ENCODE measurements around the gene NOTCH1. TPM values are rescaled to one million over a fixed set of nuclear protein-coding genes. Genes with fewer than 3 reads are reported as not detected.

The NOTCH1 gene
- total and polyA plus RNA-seq, 11 donors, result 8.0 to 47.3 (median 20.3) TPM

DNA sequence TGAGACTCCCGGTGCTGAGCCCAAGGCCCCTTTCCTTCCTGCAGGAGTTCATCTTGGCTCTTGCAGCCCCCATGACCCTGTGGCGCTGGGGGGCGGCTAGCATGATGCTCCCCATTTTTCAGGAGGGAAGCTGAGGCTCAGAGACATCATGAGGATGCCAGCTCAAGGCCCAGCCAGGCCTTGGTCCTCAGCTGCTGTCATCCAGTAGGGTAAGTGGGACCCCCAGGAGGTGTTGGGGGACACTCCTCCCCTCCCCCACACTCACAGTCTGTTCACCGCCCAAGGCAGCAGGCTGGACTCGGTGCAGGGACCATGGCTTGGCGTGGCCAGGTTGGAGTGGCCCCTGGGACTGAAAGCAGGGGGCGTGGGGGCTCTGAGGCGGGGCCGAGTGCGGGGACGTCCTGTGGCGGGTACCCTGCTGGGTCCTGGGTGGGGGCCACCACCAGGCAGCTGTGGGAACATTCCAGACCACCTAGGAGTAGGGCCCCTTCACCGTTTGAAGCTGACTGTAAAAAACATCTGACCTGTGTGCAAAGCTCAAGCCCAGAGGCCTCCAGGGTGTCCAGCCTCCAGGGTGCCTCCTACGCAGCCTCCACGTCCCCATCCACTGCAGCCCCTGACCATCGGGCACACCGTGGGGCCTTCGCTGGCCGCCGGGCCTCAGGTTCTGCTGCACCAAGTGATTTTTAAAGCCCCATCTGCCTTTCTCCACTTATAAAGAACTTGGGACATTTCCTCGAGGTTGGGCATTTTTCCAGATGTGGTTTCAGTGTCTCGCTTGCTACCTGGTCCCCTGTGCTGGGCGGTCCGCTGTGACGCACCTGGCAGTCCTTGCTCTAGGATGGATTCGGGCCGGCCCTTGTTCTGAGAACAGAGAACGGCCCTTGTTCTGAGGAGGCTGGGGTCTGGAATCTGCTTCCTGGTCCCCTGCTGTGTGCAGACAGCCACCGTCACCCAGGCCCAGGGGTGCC is 3.4 kb upstream of the NOTCH1 start:
- ATAC-seq, result no peak
- no peak for DNase-seq
- Histone ChIP-seq H3K36me3 (no peaks in the 10 kb centered on the region), H3K27ac (peak overlapping the region in 2 of 12 donors; percentile 88 to 99), H3K4me3 (no peak overlapping the region), H3K27me3 (no peaks in the 10 kb centered on the region), H3K9me3 (no peaks in the 10 kb centered on the region), H3K4me1 (peaks cover 4 to 56% (median 30%) of the 10 kb centered on the region in 12 donors)
- intact Hi-C loops (cut with DNase I), result loop anchor here in 4 of 10 donors (5.0 to 10.0 kb wide), 5 partner anchors 54 to 78 kb away; partner anchors contain the start of gene SEC16A (in 2 of the 4)
- TF ChIP-seq CTCF (IDR thresholded peaks at IDR 0.05), result no peak
- TF ChIP-seq POLR2A (IDR thresholded peaks at IDR 0.05), result no peak
- WGBS, 4 donors, result 88 to 96% (median 90%) methylated on average over 21 to 29 of the region's 29 CpGs

DNA sequence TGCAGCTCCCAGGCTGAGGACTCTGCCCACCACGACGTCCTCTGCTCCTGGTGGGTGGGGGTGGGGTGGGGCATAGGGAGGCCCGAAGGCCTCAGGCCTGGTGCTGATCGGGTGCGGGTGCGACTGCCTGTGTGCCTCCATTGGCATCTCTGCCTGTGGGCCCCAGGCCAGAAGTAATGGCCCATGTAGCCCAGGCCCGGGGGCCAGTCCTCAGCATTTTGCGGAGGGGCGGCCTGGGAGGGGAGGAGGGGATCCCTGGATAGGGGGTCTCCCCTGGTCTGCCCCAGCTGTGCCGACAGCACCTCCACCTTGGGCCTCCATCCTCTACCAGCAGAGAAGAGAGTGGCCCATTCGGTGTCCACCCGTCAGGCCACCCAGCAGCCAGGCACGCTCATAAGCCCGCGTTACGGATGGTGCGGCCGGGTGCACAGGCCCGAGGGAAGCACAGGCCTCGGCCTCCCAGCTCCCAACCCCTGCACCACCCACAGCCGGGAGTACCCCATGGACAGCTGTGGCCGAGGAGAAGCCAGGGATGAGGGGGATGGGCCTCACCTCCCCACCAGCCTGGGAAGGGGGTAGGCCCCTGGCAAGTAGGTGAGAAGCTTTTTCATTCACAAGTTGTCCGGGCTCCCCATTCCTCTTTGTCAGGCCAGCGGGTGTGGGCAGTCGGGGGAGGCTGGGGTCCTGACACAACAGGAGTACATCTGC is 1.8 kb upstream of the NOTCH1 start:
- Histone ChIP-seq H3K36me3 (peaks cover 0 to 14% (median 0%) of the 10 kb centered on the region in 9 donors), H3K27me3 (no peaks in the 10 kb centered on the region), H3K4me1 (peaks cover 4 to 69% (median 39%) of the 10 kb centered on the region in 12 donors), H3K27ac (peak overlapping the region in 11 of 12 donors; percentile 94 to 99 (median 98)), H3K4me3 (peak overlapping the region in 1 of 12 donors; percentile 92), H3K9me3 (no peaks in the 10 kb centered on the region)
- DNase-seq (no peak), ATAC-seq (no peak)
- WGBS, 4 donors, result 82 to 87% (median 84%) methylated on average over 15 to 25 of the region's 25 CpGs
- TF ChIP-seq CTCF (IDR thresholded peaks at IDR 0.05), result no peak
- TF ChIP-seq POLR2A (IDR thresholded peaks at IDR 0.05), result no peak
- intact Hi-C loops (cut with DNase I), result loop anchor here in 6 of 10 donors (2.0 to 10.0 kb wide), 8 partner anchors 17 to 80 kb away; partner anchors contain the start of gene SEC16A (in 2 of the 6)

GRCh38 chr9:136546697-136547501 is 1.1 kb upstream of the NOTCH1 start:
- intact Hi-C loops (cut with DNase I), result loop anchor here in 6 of 10 donors (1.0 to 10.0 kb wide), 9 partner anchors 18 to 80 kb away; partner anchors contain the start of gene SEC16A (in 2 of the 6)
- Histone ChIP-seq H3K4me1 (peaks cover 5 to 68% (median 42%) of the 10 kb centered on the region in 12 donors), H3K27me3 (no peaks in the 10 kb centered on the region), H3K36me3 (peaks cover 0 to 18% (median 2%) of the 10 kb centered on the region in 9 donors), H3K27ac (peak overlapping the region; percentile 94 to 99 (median 98)), H3K9me3 (no peaks in the 10 kb centered on the region), H3K4me3 (peak overlapping the region; percentile 57 to 100 (median 80))
- DNase-seq (peak in 4 of 5 donors; percentile 76 to 85 (median 82)), ATAC-seq (peak; percentile 10 to 61 (median 56))
- no peak for TF ChIP-seq POLR2A (IDR thresholded peaks at IDR 0.05)
- TF ChIP-seq CTCF (IDR thresholded peaks at IDR 0.05), result no peak
- 4 to 21% (median 8%) methylated on average over 12 to 45 of the region's 45 CpGs for WGBS, 4 donors
